Limb (tissue), 2 donors: ENCODE results near the gene SPATA25.
"Not testable (repeated sequence)": the region's sequence is repeated elsewhere in the genome, so short reads cannot be mapped to it uniquely, and the experiment has no call there.

Source experiments
- DNase-seq, 2 donors: peaks; one replicate each; pipeline ENCODE4 v3.0.0-alpha.2; 2016; ENCODE audit errors: extremely low spot score in 2 of 2

SPATA25 gene

DNA sequence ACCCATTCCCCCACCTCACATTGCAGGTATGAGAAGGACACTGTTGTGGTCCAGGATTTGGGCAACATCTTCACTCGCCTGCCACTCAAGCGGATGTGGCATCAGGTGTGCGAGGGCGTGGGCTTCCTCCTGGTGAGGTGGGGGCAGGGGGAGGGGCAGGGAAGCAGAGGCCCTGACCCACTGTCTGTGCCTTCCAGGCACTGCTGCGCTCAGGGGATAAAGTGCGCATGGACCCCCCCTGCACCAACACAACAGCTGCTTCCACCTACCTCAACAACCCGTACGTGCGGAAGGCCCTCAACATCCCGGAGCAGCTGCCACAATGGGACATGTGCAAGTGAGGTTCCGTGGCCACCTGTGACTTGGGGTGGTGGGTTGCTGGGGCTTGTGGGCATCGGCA lies 7.4 kb upstream of the SPATA25 start:
- no peak for DNase-seq

DNA sequence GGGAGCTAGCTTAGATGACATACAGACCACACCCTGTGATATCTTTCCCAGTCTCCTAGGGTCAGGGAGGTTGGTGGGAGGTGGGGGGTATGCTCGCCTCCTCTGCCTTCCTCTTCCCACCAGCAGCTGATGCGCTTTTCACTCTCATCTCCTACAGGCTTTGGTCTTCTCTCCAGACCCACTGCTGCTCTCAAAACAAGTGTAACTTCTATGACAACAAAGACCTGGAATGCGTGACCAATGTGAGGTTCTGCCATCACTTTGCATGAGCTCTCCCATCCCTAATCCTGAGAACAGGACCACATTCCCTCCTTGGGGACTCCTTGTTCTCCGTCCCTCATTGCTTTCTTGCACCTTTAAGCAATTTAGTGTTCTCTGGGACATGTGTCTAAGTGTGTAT lies 6.4 kb upstream of the SPATA25 start:
- DNase-seq, result no peak

DNA sequence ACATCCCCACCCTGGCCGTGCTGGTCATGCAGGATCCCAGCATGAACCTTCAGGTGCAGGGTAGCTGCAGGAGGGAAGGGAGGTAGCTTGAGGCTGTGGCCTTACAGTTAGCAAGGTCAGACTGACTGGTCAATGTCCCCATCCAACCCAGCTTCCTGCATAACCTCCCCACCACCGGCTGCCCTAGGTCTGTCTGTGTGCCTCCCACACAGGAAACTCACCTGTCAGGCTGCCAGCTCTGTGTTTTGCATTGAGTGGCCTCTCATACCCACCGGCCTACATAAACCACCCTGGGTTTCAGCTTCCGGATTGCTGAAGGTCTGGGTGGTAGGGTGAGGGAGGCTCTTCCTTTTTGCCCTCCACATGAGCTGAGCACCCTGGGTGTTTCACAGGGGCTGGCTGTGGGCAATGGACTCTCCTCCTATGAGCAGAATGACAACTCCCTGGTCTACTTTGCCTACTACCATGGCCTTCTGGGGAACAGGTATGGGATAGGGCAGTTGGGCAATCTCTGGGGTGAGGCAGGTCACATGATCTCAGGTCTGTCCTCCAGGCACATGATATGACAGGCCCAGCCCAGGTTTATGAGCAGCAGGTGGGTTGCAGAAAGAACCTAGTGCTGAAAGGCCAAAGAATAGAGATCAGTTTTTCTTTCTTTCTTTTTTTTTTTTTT lies 5.5 kb upstream of the SPATA25 start:
- no peak for DNase-seq

DNA sequence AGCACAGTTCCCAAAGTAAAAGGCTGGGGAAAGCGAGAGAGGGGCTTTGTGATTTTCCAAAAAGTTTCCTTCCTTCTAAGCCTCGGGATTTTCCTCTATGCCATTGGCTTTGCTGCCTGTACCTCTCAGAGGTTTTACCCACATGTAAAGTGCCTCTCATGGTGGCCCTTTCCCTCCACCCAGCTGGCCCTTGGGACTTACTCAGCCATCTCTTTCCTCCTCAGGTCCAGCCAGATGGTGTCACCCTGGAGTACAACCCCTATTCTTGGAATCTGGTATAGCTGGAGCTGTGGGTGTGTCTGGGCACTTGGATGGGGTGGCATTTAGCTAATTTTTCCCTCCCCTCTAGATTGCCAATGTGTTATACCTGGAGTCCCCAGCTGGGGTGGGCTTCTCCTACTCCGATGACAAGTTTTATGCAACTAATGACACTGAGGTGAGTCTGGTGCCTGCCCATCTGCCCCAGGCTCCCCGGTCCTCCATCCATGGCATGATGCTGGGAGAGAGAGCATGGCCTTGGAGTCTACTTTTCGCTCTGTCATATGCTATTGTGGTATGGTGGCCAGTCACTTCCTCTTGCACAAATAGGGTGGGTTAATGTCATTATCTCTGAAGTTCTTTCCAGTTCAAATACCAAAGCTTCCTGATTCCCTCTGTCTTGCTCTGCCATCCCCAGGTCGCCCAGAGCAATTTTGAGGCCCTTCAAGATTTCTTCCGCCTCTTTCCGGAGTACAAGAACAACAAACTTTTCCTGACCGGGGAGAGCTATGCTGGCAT lies 4.8 kb upstream of the SPATA25 start:
- DNase-seq, result no peak

DNA sequence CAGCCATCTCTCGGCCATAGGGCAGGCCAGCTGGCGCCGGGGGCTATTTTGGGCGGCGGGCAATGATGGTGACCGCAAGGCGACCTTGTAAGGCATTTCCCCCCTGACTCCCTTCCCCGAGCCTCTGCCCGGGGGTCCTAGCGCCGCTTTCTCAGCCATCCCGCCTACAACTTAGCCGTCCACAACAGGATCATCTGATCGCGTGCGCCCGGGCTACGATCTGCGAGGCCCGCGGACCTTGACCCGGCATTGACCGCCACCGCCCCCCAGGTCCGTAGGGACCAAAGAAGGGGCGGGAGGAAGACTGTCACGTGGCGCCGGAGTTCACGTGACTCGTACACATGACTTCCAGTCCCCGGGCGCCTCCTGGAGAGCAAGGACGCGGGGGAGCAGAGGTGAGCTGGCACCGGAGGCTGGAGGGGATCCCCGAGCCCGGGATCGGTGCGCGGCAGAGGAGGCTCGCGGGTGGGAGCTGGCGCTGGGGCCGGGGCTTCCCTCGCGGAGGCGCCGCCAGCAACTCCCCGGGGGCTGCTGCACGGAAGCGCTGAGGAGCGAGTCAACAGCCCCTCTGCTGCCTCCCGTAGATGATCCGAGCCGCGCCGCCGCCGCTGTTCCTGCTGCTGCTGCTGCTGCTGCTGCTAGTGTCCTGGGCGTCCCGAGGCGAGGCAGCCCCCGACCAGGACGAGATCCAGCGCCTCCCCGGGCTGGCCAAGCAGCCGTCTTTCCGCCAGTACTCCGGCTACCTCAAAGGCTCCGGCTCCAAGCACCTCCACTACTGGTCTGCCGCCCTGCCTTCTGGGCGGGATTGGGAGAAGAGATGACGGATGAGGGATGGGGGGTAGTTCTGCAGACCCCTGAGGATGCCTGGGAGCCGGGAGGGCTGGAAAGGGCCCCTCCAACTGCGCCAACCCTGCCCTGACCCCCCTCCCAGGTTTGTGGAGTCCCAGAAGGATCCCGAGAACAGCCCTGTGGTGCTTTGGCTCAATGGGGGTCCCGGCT lies 3.9 kb upstream of the SPATA25 start, which contains the start of the genes CTSA and NEURL2:
Gene CTSA (plus strand): TSS at position 351 of the 999 bp plus-strand sequence. CDS start 234 bp downstream, at position 585.
Gene NEURL2 (minus strand): TSS at position 224 of the 999 bp plus-strand sequence. CDS start 217 bp downstream, at position 7.
- peak; percentile 84 to 93 for DNase-seq

DNA sequence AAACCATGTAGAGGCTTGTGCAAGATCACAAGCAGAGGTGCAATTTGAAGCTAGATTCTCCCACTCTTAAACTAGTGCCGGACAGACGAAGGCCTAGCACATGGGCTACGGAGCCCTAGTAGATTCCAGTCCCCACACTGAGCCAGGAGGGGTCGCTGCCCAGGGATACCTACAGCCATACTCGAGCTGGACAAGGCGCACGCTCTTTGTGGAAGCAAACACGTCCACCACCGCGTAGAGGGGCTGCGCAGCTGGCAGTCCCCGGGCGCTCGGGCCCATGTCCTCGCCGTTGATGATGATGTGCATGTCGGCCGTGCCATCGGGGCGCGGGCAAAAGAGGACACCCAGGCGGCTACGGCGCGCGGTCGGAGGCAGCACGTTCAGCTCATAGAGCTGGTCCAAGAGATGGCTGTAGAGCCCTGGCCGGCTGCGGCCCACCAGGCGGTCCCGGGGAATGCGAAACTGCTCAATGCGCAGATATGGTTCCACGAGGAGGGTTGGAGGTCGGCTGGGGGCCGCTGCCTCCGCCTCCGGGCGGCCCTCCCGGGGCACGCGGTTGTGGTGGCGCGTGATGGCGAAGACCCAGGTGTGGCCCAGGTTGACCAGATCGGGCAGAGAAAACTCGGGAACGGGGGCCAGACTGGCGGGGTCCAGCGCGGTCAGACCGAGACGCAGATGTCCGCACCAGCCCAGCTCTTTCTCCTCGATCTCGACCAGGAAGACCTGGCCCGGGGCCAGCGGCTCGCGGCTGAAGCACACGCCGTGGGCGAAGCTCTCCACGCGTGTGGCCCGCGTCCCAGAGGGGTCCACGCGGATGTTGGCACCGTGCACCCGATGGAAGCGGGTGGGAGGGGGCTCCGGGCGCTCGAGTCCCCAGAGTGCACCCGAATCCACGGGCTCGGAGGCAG lies 2.9 kb upstream of the SPATA25 start:
- peak; percentile 77 to 86 for DNase-seq

DNA sequence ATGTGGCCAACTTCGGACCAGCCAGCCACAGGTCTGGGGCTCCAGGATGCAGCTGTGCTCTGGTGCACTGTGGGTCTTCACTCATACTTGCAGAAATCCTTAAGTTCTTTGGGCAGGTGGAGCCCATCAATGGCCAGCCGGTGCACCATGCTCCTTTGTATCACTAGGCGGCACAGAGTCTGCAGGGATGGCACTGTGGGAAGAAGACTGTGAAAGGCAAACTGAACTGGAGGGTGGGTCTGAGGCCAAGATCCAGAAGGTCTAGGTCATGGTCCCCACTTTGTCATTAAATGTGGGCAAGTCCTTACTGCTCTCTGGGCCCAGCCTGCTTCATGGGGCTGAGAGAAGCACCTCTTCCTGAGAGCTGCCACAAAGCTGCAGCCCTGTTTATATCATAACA lies 1.3 kb upstream of the SPATA25 start:
- no peak for DNase-seq

DNA sequence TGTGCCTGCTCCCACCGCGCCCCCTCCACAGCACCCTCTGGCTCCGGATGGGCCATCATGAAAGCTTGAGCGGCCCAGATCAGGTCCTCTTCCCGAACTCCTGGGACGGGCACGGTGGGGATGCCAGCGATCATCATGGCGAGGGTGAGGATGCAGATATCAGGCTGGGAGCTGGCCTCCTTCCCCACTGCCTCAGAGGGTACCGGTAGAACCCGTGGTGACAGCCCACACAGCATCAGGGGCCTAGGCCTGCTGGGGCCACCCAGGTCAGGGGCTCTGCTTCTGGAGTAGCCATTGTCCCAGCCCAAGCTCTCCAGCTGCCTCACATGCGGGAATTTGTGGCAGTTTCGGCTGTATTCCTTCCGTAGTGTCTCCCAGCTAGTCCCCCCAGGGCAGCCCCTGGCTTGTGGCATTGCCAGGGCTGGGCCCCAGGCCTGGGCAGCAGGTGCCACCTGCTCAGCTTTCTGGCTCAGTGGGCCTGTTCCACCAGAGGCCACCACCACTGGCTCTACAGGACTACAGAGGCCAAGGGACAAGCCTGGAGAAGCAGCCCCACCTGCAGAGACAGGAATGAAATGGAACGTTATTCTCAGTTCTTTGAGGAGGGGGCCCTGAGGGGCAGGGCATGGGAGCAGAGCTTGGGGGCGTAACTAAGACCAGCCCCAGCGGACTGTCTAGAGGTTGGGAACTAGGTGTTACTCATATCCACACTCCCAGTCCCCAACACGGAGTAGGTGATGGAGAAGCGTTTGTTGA lies 654 bp downstream of the SPATA25 start:
- no peak for DNase-seq

DNA sequence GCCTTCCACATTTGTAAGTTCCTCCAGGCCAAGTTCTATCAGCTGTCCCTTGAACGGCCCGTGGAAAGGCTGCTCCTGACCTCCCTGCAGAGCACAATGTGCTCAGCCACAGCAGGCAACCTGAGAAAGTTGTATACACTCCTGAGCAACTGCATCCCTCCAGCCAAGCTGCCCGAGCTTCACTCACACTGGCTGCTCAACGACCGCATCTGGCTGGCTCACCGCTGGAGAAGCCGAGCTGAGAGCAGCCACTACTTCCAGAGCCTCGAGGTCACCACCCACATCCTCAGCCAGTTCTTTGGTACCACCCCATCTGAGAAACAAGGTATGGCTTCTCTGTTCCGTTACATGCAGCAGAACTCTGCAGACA lies 4.3 kb downstream of the SPATA25 start:
- DNase-seq, result no peak

DNA sequence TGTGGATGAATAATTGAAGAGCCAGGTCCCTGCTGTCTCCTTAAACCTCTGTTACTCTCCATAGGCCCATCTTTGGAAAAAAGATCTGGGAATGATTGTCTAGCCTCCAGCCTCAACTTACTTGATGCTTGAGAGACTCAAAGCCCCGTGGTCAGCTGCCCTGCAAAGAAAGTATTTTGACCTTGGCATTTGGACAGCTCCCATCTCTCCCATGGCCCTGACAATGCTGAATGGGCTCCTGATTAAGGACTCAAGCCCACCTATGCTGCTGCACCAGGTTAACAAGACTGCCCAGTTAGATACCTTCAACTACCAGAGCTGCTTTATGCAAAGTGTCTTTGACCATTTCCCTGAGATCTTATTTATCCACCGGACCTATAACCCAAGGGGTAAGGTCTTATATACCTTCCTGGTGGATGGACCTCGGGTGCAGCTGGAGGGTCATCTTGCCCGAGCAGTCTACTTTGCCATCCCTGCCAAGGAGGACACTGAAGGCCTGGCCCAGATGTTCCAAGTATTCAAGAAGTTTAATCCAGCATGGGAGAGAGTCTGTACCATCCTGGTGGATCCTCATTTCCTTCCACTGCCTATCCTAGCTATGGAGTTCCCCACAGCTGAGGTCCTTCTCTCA lies 4.8 kb downstream of the SPATA25 start:
- no peak for DNase-seq

DNA sequence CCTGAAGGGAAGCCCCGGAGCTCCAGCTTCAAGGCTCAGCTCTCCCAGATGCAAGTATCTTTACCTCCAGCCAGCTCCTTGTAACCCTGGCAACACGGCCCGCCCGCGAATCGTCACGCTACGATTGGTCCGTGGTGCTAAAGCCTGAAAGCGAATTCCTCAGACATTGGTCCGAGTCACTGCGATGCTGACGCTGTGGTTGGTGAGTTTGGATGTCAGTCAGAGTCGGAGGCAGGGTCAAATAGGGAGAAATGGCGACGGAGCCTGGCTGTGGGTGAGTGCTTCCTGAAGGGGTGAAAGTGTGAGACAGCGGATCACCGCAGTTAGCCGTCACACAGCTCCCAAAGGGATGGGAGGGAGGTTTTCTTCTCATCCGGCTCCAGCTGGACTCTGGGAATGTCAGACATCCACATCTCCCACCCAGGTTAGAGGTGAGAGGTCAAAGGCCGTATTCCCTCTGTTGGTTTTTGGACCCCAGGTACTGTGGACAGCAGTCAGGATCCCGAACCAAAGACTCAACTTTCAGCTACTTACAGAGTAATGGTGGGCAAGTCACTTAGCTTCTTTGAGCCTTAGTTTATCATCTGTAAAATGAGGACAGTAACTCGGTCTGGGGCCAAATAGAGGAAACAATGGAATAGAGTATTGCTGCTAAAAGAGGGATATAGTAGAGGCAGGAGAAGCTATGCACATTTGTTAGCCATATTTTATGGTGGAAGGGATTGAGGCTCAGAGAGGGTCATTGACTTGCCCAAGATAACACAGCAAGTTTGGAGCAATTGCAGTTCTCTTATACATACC lies 6.2 kb downstream of the SPATA25 start, which contains the start of gene ZSWIM1:
Gene ZSWIM1 (plus strand): TSS at position 240 of the 801 bp plus-strand sequence. CDS start 1,366 bp downstream, outside the sequence.
- peak; percentile 98 to 99 for DNase-seq

DNA sequence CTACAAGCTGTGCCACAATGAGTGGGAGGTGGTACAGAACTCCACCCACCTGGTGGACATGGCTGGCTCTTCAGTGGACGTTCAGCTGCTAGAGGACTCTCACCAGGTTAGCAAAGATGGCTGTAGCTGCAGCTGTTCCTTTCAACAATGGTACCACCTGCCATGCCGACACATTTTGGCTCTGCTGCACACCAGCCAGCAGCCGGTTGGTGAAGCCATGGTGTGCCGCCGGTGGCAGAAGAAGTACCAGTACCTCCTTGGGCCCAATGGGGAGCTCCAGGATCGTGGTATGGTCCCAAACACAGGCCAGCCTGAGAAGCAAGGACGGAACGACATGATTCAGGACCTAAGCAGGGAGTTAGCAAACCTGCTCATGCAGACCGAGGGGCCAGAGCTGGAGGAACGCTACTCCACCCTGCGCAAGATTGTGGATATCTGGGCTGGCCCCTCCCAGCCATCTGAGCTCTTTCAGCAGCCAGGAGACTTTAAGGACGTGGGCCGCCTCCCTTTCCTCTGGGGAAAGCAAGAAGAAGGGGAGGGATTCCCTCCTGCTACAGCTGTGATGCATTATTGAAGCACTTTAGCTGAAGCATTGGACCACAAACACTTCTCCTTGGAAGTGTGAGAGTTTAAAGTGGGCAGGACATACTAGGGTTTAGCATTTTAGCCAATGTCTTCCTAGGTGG lies 9.2 kb downstream of the SPATA25 start:
- no peak for DNase-seq

DNA sequence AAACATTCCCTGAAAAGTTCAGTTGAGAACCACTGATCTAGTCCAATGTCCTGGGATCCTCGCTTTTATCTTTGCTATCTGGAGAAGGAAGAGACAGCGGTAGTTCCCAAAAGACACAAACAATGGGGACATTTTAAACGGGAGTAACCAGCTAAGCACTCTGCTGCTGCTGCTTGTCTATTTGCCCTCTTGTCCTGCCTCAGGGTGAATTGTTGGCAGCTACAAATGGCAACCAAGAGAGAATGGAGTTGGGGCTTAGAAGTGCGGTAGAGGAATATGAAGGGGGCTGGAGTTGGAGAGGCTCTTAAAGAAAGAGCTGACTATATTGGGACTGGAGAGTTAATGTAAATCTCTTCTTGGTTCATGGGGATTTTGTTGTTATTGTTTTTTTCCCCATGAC lies 12.8 kb downstream of the SPATA25 start:
- no peak for DNase-seq

DNA sequence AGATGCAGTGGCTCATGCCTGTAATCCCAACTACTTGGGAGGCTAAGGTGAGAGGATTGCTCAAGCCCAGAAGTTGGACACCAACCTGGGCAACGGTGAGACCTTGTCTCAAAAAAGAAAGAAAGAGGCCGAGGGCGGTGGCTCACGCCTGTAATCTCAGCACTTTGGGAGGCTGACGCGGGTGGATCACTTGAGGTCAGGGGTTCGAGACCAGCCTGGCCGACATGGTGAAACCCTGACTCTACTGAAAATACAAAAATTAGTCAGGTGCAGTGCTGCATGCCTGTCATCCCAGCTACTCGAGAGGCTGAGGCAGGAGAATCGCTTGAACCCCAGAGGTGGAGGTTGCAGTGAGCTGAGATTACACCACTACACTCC lies 13.3 kb downstream of the SPATA25 start:
- not testable (repeated sequence) for DNase-seq

DNA sequence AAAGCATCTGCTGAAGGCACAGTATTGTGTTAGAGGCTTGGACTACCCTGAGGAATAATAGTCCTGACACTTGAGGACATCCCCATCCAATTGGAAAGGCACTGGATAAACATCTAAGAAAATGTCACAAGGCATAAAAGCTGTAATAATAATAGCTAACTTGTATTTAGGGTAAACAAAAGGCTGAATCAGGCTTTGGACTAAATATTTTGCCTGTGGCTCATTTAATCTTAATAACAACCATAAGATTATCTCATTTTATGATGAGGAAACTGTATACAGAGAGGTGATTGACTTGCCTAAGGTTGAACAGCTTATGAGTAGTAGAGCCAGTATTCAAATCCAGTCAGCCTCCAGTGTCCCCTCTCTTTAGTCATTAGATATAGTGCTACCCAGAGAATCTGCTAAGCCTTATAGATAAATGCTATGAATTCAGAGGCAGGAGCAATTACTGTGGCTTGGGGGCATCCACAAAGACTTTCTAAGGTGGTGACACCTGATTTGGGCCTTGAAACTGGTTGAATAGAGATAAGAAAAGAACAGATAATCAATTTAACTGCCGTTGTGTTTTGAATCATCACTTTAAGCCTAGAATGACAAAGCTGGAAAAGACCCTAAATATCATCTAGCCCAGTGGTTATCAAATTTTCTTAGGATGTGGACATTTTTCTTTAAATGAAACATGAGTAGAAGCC lies 13.9 kb downstream of the SPATA25 start:
- no peak for DNase-seq

DNA sequence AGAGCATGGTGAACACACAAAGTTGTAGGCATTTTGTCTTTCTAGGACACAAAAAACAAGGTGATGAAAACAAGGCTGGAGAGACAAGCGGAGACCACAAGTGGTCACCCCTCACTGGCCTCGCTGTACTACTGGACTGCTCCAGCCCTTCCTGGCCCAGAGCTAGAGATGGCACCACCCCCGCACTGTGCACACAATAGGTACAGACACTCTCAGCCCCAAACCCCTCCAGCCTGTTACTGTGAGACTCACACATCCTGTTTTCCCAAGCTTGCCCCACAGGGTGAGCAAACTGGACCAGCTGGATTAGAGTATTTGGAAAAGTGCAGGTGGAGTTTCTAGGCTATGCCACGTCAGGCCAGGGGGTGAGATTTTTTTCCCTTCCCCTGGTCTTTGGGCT lies 14.8 kb downstream of the SPATA25 start:
- no peak for DNase-seq

DNA sequence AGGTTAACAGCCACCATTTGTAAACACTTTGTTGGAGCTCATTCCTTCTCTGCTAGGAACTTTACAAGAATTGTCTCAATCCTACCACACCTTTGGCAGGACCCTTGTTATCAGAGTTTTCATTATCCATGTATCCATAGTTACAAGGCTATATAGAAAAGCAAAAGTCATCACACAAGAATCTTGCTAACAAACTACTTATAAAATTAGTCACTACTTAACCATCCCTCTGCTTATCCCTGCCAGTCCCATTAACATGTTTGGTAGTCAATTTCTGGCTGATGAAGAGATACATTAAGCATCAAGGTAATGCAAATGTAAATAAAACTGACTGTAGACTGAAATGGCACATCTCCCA lies 19.6 kb downstream of the SPATA25 start:
- no peak for DNase-seq
